ENCODE measurements around the gene WASF2.

DNA sequence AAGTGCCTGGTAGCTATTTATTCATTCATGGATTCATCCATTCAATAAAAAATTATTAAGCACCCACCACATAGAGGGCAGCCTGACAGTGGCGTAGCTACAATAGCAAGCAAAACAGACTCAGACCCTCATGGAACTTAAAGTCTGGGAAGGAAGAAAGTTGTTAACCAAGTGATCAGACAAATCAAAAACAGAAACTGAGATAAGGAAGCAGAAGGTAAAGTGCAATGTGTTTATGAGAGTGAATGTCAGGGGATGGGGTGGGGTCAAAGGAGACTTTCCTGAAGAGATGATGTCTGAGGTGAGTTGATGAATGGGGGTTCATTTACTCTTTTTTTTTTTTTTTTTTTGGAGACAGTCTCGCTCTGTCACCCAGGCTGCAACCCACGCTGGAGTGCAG lies 2.8 kb upstream of the WASF2 start:
- TF ChIP-seq, protein P1, sequence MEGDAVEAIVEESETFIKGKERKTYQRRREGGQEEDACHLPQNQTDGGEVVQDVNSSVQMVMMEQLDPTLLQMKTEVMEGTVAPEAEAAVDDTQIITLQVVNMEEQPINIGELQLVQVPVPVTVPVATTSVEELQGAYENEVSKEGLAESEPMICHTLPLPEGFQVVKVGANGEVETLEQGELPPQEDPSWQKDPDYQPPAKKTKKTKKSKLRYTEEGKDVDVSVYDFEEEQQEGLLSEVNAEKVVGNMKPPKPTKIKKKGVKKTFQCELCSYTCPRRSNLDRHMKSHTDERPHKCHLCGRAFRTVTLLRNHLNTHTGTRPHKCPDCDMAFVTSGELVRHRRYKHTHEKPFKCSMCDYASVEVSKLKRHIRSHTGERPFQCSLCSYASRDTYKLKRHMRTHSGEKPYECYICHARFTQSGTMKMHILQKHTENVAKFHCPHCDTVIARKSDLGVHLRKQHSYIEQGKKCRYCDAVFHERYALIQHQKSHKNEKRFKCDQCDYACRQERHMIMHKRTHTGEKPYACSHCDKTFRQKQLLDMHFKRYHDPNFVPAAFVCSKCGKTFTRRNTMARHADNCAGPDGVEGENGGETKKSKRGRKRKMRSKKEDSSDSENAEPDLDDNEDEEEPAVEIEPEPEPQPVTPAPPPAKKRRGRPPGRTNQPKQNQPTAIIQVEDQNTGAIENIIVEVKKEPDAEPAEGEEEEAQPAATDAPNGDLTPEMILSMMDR (IDR thresholded peaks at IDR 0.05) = no peak
- TF ChIP-seq POLR2A (IDR thresholded peaks at IDR 0.05) = no peak
